SK-N-SH (cell line): ENCODE results near the gene PPP1R37. TPM values are rescaled to one million over a fixed set of nuclear protein-coding genes. Genes with fewer than 3 reads are reported as not detected.

Experiments
- CTCF ChIA-PET: fragments of 300-600, 350-600 bp; formaldehyde crosslinking; extraction: SDS; loops from one replicate; lab custom pipeline; 2021; lab: Yijun Ruan, JAX
- POLR2A ChIA-PET: fragments of 350-600 bp; sonication (Branson Sonifier 250); formaldehyde crosslinking; extraction: SDS; loops from one replicate; lab custom pipeline; 2020; ENCODE audit warnings: antibody characterized with exemption, inconsistent platforms; lab: Yijun Ruan, JAX
- DNase-seq: peaks from one replicate; pipeline ENCODE4 v3.0.0; 2012
- H2AFZ ChIP-seq: fragments of 200-600 bp; sonication (generic); 2 replicates; pipeline ENCODE4 v1.8.1; 2016; ENCODE audit warnings: antibody characterized with exemption, mild to moderate bottlenecking, low read depth
- H3F3A ChIP-seq: fragments of 200-600 bp; sonication (generic); replicated peaks from 2 replicates; pipeline ENCODE3; 2016; ENCODE audit warnings: antibody characterized with exemption, mild to moderate bottlenecking; ENCODE audit not compliant: insufficient read depth
- H3K27ac ChIP-seq, 2 experiments: fragments of 200-500 bp in 1 of 2; fragments of 200-600 bp in 1 of 2; sonication (Bioruptor generic) in 1 of 2; sonication (generic), shearing (Covaris generic) in 1 of 2; 2 replicates each; pipeline versions ENCODE4 v1.5.1 to v1.6.1; 2014 to 2016; ENCODE audit warnings: low read depth in 2 of 2, inconsistent platforms in 1 of 2, low read length in 1 of 2, mild to moderate bottlenecking in 1 of 2, mixed read lengths in 1 of 2
- H3K27me3 ChIP-seq: fragments of 200-600 bp; sonication (generic), shearing (Covaris generic); 2 replicates; pipeline ENCODE4 v1.6.1; 2016; ENCODE audit warnings: mixed run types; ENCODE audit not compliant: insufficient read depth
- H3K36me3 ChIP-seq, 2 experiments: fragments of 200-500 bp in 1 of 2; fragments of 200-600 bp in 1 of 2; sonication (Bioruptor generic) in 1 of 2; sonication (generic) in 1 of 2; replicated peaks in 1 of 2; 2 replicates each; pipeline versions ENCODE3 to v1.5.1; 2014 to 2016; ENCODE audit warnings: low read length in 1 of 2, mild to moderate bottlenecking in 1 of 2; ENCODE audit not compliant: insufficient read depth in 2 of 2, control insufficient read depth in 1 of 2
- H3K4me1 ChIP-seq, 2 experiments: fragments of 200-500 bp in 1 of 2; fragments of 200-600 bp in 1 of 2; sonication (Bioruptor generic) in 1 of 2; sonication (generic), shearing (Covaris generic) in 1 of 2; 2 replicates each; pipeline versions ENCODE4 v1.5.1 to v1.6.1; 2014 to 2016; ENCODE audit warnings: low read depth in 1 of 2, low read length in 1 of 2, mixed run types in 1 of 2; ENCODE audit not compliant: insufficient read depth in 2 of 2, control insufficient read depth in 1 of 2
- H3K4me2 ChIP-seq: fragments of 200-600 bp; sonication (generic), shearing (Covaris generic); 2 replicates; pipeline ENCODE4 v1.6.1; 2017; ENCODE audit warnings: mixed run types
- H3K4me3 ChIP-seq, 2 experiments: fragments of 200-500 bp in 1 of 2; fragments of 200-600 bp in 1 of 2; sonication (Bioruptor generic) in 1 of 2; sonication (generic), shearing (Covaris generic) in 1 of 2; 2 replicates each; pipeline versions ENCODE4 v1.5.1 to v1.8.1; 2014 to 2016; ENCODE audit warnings: low read depth in 2 of 2, inconsistent platforms in 1 of 2, low read length in 1 of 2, mild to moderate bottlenecking in 1 of 2, mixed read lengths in 1 of 2, moderate library complexity in 1 of 2
- H3K79me2 ChIP-seq: fragments of 200-600 bp; sonication (generic); 2 replicates; pipeline ENCODE4 v1.8.1; 2017; ENCODE audit warnings: mild to moderate bottlenecking; ENCODE audit not compliant: insufficient read depth
- H3K9ac ChIP-seq: fragments of 200-600 bp; sonication (generic); 2 replicates; pipeline ENCODE4 v1.6.1; 2017; ENCODE audit warnings: mixed run types
- H3K9me2 ChIP-seq: fragments of 200-600 bp; sonication (generic); 2 replicates; pipeline ENCODE4 v1.6.1; 2017; ENCODE audit warnings: mixed run types
- H3K9me3 ChIP-seq: fragments of 200-600 bp; sonication (generic); 2 replicates; pipeline ENCODE4 v1.6.1; 2017; ENCODE audit warnings: mixed run types, mild to moderate bottlenecking, moderate library complexity
- H4K20me1 ChIP-seq: fragments of 200-600 bp; sonication (generic); 2 replicates; pipeline ENCODE4 v1.6.1; 2017; ENCODE audit warnings: mild to moderate bottlenecking, mixed run types; ENCODE audit not compliant: insufficient read depth
- ELF1 ChIP-seq: IDR thresholded peaks from 2 replicates; pipeline ENCODE4 v1.4.0; 2012
- EP300 ChIP-seq, 2 experiments: IDR thresholded peaks; 2 replicates each; pipeline versions ENCODE4 v1.4.0 to v1.6.1; 2012; ENCODE audit warnings: borderline replicate concordance in 1 of 2, low read depth in 1 of 2, low read length in 1 of 2
- FOSL2 ChIP-seq: IDR thresholded peaks from 2 replicates; pipeline ENCODE4 v1.4.0; 2012; ENCODE audit warnings: low read depth, mild to moderate bottlenecking, moderate library complexity, borderline replicate concordance
- GATA2 ChIP-seq: sonication (generic); formaldehyde crosslinking; IDR thresholded peaks from 2 replicates; pipeline ENCODE4 v1.5.0; 2020; ENCODE audit warnings: mild to moderate bottlenecking, missing genetic modification reagents
- MEF2A ChIP-seq: IDR thresholded peaks from 2 replicates; pipeline ENCODE4 v1.4.0; 2012; ENCODE audit warnings: low read depth, borderline replicate concordance
- MXI1 ChIP-seq: IDR thresholded peaks from 2 replicates; pipeline ENCODE4 v1.6.1; 2012; ENCODE audit warnings: mild to moderate bottlenecking, low read depth, low read length, improper control_type of control experiment
- NFIC ChIP-seq: IDR thresholded peaks from 2 replicates; pipeline ENCODE4 v1.4.0; 2012; ENCODE audit warnings: borderline replicate concordance
- RAD21 ChIP-seq: IDR thresholded peaks from 2 replicates; pipeline ENCODE4 v1.6.1; 2012; ENCODE audit warnings: mild to moderate bottlenecking, low read length
- REST ChIP-seq: IDR thresholded peaks from 2 replicates; pipeline ENCODE4 v1.6.1; 2012; ENCODE audit warnings: mild to moderate bottlenecking, low read depth, low read length, moderate library complexity
- RXRA ChIP-seq: IDR thresholded peaks from 2 replicates; pipeline ENCODE4 v1.4.0; 2012; ENCODE audit warnings: low read depth, mild to moderate bottlenecking, borderline replicate concordance
- USF2 ChIP-seq: fragments of 150-350 bp; IDR thresholded peaks from 2 replicates; pipeline ENCODE4 v1.6.1; 2017; ENCODE audit warnings: antibody characterized with exemption, low read length, low read depth, borderline replicate concordance
- ZBTB33 ChIP-seq: IDR thresholded peaks from 2 replicates; pipeline ENCODE4 v1.4.0; 2012; ENCODE audit warnings: low read depth, borderline replicate concordance
- WGBS: methylation state at CpG from one replicate; pipeline ENCODE4 v1.1.6; 2017; ENCODE audit warnings: low lambda C conversion rate; 5-methylcytosine and 5-hydroxymethylcytosine counted together
- polyA plus RNA-seq, 3 experiments: library from polyadenylated mRNA; depleted of rRNA; stranded (reverse); fragments of >200 nt; gene quantifications; 2 replicates each; pipeline ENCODE4 v1.2.3, GENCODE V29; 2012
- TF ChIP-seq, protein P1 (sequence below): IDR thresholded peaks from 2 replicates; pipeline ENCODE4 v1.4.0; 2012; ENCODE audit warnings: low read depth, borderline replicate concordance

PPP1R37 gene
- polyA plus RNA-seq, 1 of the 3 experiments (the other 2 are of a cell fraction): 24.4 TPM

GRCh38 chr19:45049073-45049736 is 43.8 kb upstream of the PPP1R37 start (continued):
- TF ChIP-seq ZBTB33: no peak
- TF ChIP-seq ELF1: no peak

GRCh38 chr19:45050036-45050435 is 42.9 kb upstream of the PPP1R37 start:
- H3K27me3 ChIP-seq: no peaks in the 10 kb centered on the region
- H3K4me2 ChIP-seq: no peak overlapping the region
- no peak overlapping the region for H2AFZ ChIP-seq
- peaks cover 78% of the 10 kb centered on the region for H4K20me1 ChIP-seq
- peaks cover 4% of the 10 kb centered on the region for H3F3A ChIP-seq
- CTCF ChIA-PET: interaction anchor here (1.4 to 3.8 kb wide), 2 partner anchors 8 to 10 kb away, joined by 5 to 16 read pairs; no protein-coding TSS in a partner anchor
- peaks cover 16 to 39% of the 10 kb centered on the region in 2 experiments for H3K36me3 ChIP-seq
- H3K79me2 ChIP-seq: peaks cover 91% of the 10 kb centered on the region
- H3K9ac ChIP-seq: no peak overlapping the region
- POLR2A ChIA-PET: interaction anchor here (1.8 kb wide), 1 partner anchor 10 kb away, joined by 4 read pairs; no protein-coding TSS in a partner anchor
- no peaks in the 10 kb centered on the region; a peak in 1 of 4 replicates for H3K4me1 ChIP-seq
- H3K27ac ChIP-seq: no peak overlapping the region
- no peaks in the 10 kb centered on the region for H3K9me3 ChIP-seq
- no peaks in the 10 kb centered on the region for H3K9me2 ChIP-seq
- TF ChIP-seq GATA2 (CRISPR knock-in tag) (no peak), MEF2A (no peak), NFIC (no peak), EP300 (IDR thresholded peaks at IDR 0.05; ENCODE audit: borderline replicate concordance in 1 of 2, low read depth in 1 of 2, low read length in 1 of 2) (no peak), RAD21 (no peak), RXRA (no peak), USF2 (no peak), FOSL2 (no peak), REST (no peak), MXI1 (no peak)
- TF ChIP-seq, protein P1, sequence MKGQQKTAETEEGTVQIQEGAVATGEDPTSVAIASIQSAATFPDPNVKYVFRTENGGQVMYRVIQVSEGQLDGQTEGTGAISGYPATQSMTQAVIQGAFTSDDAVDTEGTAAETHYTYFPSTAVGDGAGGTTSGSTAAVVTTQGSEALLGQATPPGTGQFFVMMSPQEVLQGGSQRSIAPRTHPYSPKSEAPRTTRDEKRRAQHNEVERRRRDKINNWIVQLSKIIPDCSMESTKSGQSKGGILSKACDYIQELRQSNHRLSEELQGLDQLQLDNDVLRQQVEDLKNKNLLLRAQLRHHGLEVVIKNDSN: no peak
- DNase-seq: no peak
- WGBS: 97% methylated on average over 6 of the region's 6 CpGs
- H3K4me3 ChIP-seq: no peak overlapping the region
